Measurements from ENCODE around the gene PRR27.

DNA sequence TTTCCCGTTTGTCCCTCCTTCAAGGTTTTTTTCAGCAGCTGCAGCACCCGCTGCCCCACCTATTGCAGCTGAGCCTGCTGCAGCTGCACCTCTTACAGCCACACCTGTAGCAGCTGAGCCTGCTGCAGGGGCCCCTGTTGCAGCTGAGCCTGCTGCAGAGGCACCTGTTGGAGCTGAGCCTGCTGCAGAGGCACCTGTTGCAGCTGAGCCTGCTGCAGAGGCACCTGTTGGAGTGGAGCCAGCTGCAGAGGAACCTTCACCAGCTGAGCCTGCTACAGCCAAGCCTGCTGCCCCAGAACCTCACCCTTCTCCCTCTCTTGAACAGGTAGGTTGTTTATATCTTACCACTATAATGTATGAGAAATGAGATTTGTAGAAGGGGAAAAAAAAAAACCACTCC lies 4.5 kb downstream of the PRR27 start:
- TF ChIP-seq, protein P1, sequence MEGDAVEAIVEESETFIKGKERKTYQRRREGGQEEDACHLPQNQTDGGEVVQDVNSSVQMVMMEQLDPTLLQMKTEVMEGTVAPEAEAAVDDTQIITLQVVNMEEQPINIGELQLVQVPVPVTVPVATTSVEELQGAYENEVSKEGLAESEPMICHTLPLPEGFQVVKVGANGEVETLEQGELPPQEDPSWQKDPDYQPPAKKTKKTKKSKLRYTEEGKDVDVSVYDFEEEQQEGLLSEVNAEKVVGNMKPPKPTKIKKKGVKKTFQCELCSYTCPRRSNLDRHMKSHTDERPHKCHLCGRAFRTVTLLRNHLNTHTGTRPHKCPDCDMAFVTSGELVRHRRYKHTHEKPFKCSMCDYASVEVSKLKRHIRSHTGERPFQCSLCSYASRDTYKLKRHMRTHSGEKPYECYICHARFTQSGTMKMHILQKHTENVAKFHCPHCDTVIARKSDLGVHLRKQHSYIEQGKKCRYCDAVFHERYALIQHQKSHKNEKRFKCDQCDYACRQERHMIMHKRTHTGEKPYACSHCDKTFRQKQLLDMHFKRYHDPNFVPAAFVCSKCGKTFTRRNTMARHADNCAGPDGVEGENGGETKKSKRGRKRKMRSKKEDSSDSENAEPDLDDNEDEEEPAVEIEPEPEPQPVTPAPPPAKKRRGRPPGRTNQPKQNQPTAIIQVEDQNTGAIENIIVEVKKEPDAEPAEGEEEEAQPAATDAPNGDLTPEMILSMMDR (IDR thresholded peaks at IDR 0.05) = no peak
- no peak for TF ChIP-seq POLR2A (IDR thresholded peaks at IDR 0.05)

Measured in esophagus squamous epithelium (tissue), 4 donors.